GM19467 (cell line): Measurements from ENCODE around the gene ROR1.
"Not testable (repeated sequence)": the region's sequence is repeated elsewhere in the genome, so short reads cannot be mapped to it uniquely, and the experiment has no call there.

ENCODE experiments used
- ATAC-seq: cut with Tn5 transposase; IDR thresholded peaks from one replicate; pipeline ENCODE4 v1.9.1; 2021; ENCODE audit warnings: mild to moderate bottlenecking, moderate library complexity; ENCODE audit not compliant: unreplicated experiment

ROR1 gene

GRCh38 chr1:63758791-63759190 lies 15.0 kb upstream of the ROR1 start:
- no peak for ATAC-seq

- no peak for ATAC-seq
Observed at GRCh38 chr1:63759778-63760177, 14.0 kb upstream of the ROR1 start.

GRCh38 chr1:63770381-63770780 lies 3.4 kb upstream of the ROR1 start:
- no peak for ATAC-seq

- ATAC-seq = no peak
Observed at GRCh38 chr1:63772201-63772600, 1.6 kb upstream of the ROR1 start.

GRCh38 chr1:63772876-63773275 lies 941 bp upstream of the ROR1 start:
- ATAC-seq = no peak

GRCh38 chr1:63773496-63773814 lies 362 bp upstream of the ROR1 start:
- ATAC-seq = no peak

- ATAC-seq = no peak
Observed at GRCh38 chr1:63774617-63775417, 1.0 kb downstream of the ROR1 start.

- no peak for ATAC-seq
Observed at GRCh38 chr1:63775418-63776127, 1.8 kb downstream of the ROR1 start.

GRCh38 chr1:63777286-63777685 lies 3.5 kb downstream of the ROR1 start:
- no peak for ATAC-seq

- no peak for ATAC-seq
Observed at GRCh38 chr1:63777965-63778880, 4.4 kb downstream of the ROR1 start.

- no peak for ATAC-seq
Observed at GRCh38 chr1:63779338-63780211, 5.8 kb downstream of the ROR1 start.

- ATAC-seq = no peak
Observed at GRCh38 chr1:63780565-63780964, 6.7 kb downstream of the ROR1 start.

- ATAC-seq = no peak
Observed at GRCh38 chr1:63782982-63783381, 9.2 kb downstream of the ROR1 start.

- no peak for ATAC-seq
Observed at GRCh38 chr1:63784083-63784482, 10.3 kb downstream of the ROR1 start.

- no peak for ATAC-seq
Observed at GRCh38 chr1:63784489-63785390, 10.9 kb downstream of the ROR1 start.

GRCh38 chr1:63787270-63787669 lies 13.5 kb downstream of the ROR1 start:
- ATAC-seq = not testable (repeated sequence)

- no peak for ATAC-seq
Observed at GRCh38 chr1:63787875-63788274, 14.1 kb downstream of the ROR1 start.

- no peak for ATAC-seq
Observed at GRCh38 chr1:63789856-63790605, 16.2 kb downstream of the ROR1 start.

- ATAC-seq = no peak
Observed at GRCh38 chr1:63790989-63791388, 17.2 kb downstream of the ROR1 start.
